Activated T-helper 1 cell treated with anti-CD3 and anti-CD28 coated beads, Interleukin-12 subunit alpha, Interleukin-12 subunit beta, Interleukin-2, Interleukin-4 antibody, amounts not matched to agents 30 ng/mL and 10 ng/mL and 1 ng/mL, durations not matched to agents 14 hours and 24 hours and 36 hours (primary cell): Measurements from ENCODE around the gene TBCD. TPM values are rescaled to one million over a fixed set of nuclear protein-coding genes. Genes with fewer than 3 reads are reported as not detected.

Experiments used
- DNase-seq: peaks from one replicate; pipeline ENCODE4 v3.0.0; 2021; ENCODE audit warnings: low spot score
- H3K27ac Mint-ChIP-seq: one replicate; pipeline ENCODE4 v1.8.0; 2021; ENCODE audit warnings: mild to moderate bottlenecking, mixed read lengths
- H3K27me3 Mint-ChIP-seq: one replicate; pipeline ENCODE4 v1.8.0; 2022; ENCODE audit warnings: mild to moderate bottlenecking, moderate library complexity, mixed read lengths; ENCODE audit not compliant: insufficient read depth
- H3K36me3 Mint-ChIP-seq: one replicate; pipeline ENCODE4 v1.8.0; 2021; ENCODE audit warnings: low read depth, mixed read lengths
- H3K4me1 Mint-ChIP-seq: one replicate; pipeline ENCODE4 v1.8.0; 2021; ENCODE audit warnings: low read depth, mixed read lengths
- H3K4me3 Mint-ChIP-seq: one replicate; pipeline ENCODE4 v1.8.0; 2021; ENCODE audit warnings: mild to moderate bottlenecking, moderate library complexity, mixed read lengths
- H3K9me3 Mint-ChIP-seq: one replicate; pipeline ENCODE4 v1.8.0; 2021; ENCODE audit warnings: mixed read lengths
- intact Hi-C: fragments of 100-400 bp; cut with micrococcal nuclease; formaldehyde crosslinking; loops from one replicate; pipeline ENCODE4 v1.15.1; 2024
- total RNA-seq: library from RNA; stranded (reverse); gene quantifications from 2 replicates; pipeline ENCODE4 v1.2.3, GENCODE V29; 2022

Gene TBCD
- total RNA-seq, 1 donor from 2014 or later = 111 TPM

GRCh38 chr17:82970818-82971590, 219.1 kb downstream of the TBCD start:
- DNase-seq = no peak
- no peaks in the 10 kb centered on the region for H3K36me3 Mint-ChIP-seq
- H3K27me3 Mint-ChIP-seq = no peaks in the 10 kb centered on the region
- H3K4me3 Mint-ChIP-seq = no peak overlapping the region
- no peaks in the 10 kb centered on the region for H3K9me3 Mint-ChIP-seq
- no peak overlapping the region for H3K27ac Mint-ChIP-seq
- no peaks in the 10 kb centered on the region for H3K4me1 Mint-ChIP-seq
- intact Hi-C loops = no loop called here

- intact Hi-C loops = no loop called here
- no peaks in the 10 kb centered on the region for H3K4me1 Mint-ChIP-seq
- no peaks in the 10 kb centered on the region for H3K9me3 Mint-ChIP-seq
- H3K36me3 Mint-ChIP-seq = no peaks in the 10 kb centered on the region
- H3K27ac Mint-ChIP-seq = no peak overlapping the region
- H3K4me3 Mint-ChIP-seq = no peak overlapping the region
- no peak for DNase-seq
- H3K27me3 Mint-ChIP-seq = no peaks in the 10 kb centered on the region
Observed at GRCh38 chr17:82972836-82973372, 221.0 kb downstream of the TBCD start.

- Mint-ChIP-seq H3K36me3 (no peaks in the 10 kb centered on the region), H3K27me3 (no peaks in the 10 kb centered on the region), H3K9me3 (no peaks in the 10 kb centered on the region), H3K4me1 (peaks cover 7% of the 10 kb centered on the region), H3K27ac (no peak overlapping the region), H3K4me3 (no peak overlapping the region)
- no peak for DNase-seq
- intact Hi-C loops = no loop called here
Observed at GRCh38 chr17:82973456-82974135, 221.7 kb downstream of the TBCD start.

- H3K9me3 Mint-ChIP-seq = no peaks in the 10 kb centered on the region
- no peak overlapping the region for H3K4me3 Mint-ChIP-seq
- H3K27me3 Mint-ChIP-seq = no peaks in the 10 kb centered on the region
- no peak overlapping the region for H3K27ac Mint-ChIP-seq
- peaks cover 14% of the 10 kb centered on the region for H3K4me1 Mint-ChIP-seq
- no peak for DNase-seq
- H3K36me3 Mint-ChIP-seq = no peaks in the 10 kb centered on the region
- intact Hi-C loops = no loop called here
Observed at GRCh38 chr17:82974136-82974952, 222.5 kb downstream of the TBCD start.

GRCh38 chr17:82976982-82977488, 225.2 kb downstream of the TBCD start:
- Mint-ChIP-seq H3K9me3 (no peaks in the 10 kb centered on the region), H3K27me3 (no peaks in the 10 kb centered on the region), H3K27ac (no peak overlapping the region), H3K4me3 (no peak overlapping the region), H3K36me3 (peaks cover 2% of the 10 kb centered on the region), H3K4me1 (peaks cover 20% of the 10 kb centered on the region)
- no peak for DNase-seq
- intact Hi-C loops = no loop called here

GRCh38 chr17:82977606-82978005, 225.7 kb downstream of the TBCD start:
- H3K36me3 Mint-ChIP-seq = peaks cover 2% of the 10 kb centered on the region
- no peak overlapping the region for H3K4me3 Mint-ChIP-seq
- peaks cover 20% of the 10 kb centered on the region for H3K4me1 Mint-ChIP-seq
- H3K27ac Mint-ChIP-seq = no peak overlapping the region
- intact Hi-C loops = loop anchor here (1.0 kb wide), 1 partner anchor 75 kb away; no protein-coding TSS in a partner anchor
- no peak for DNase-seq
- H3K27me3 Mint-ChIP-seq = no peaks in the 10 kb centered on the region
- no peaks in the 10 kb centered on the region for H3K9me3 Mint-ChIP-seq

- no peak for DNase-seq
- Mint-ChIP-seq H3K4me1 (peaks cover 20% of the 10 kb centered on the region), H3K36me3 (peaks cover 2% of the 10 kb centered on the region), H3K27ac (peak overlapping the region; percentile 69), H3K4me3 (peak overlapping the region; percentile 32), H3K27me3 (no peaks in the 10 kb centered on the region), H3K9me3 (no peaks in the 10 kb centered on the region)
- intact Hi-C loops = loop anchor here (1.0 kb wide), 1 partner anchor 73 kb away; no protein-coding TSS in a partner anchor
Observed at GRCh38 chr17:82978765-82979349, 227.0 kb downstream of the TBCD start.

- Mint-ChIP-seq H3K9me3 (no peaks in the 10 kb centered on the region), H3K27ac (no peak overlapping the region), H3K27me3 (no peaks in the 10 kb centered on the region), H3K4me1 (peaks cover 20% of the 10 kb centered on the region), H3K36me3 (peaks cover 2% of the 10 kb centered on the region), H3K4me3 (no peak overlapping the region)
- DNase-seq = no peak
- intact Hi-C loops = no loop called here
Observed at GRCh38 chr17:82979718-82980117, 227.9 kb downstream of the TBCD start.

GRCh38 chr17:82980632-82981031, 228.8 kb downstream of the TBCD start:
- H3K4me1 Mint-ChIP-seq = peaks cover 26% of the 10 kb centered on the region
- DNase-seq = no peak
- H3K36me3 Mint-ChIP-seq = peaks cover 2% of the 10 kb centered on the region
- intact Hi-C loops = no loop called here
- no peaks in the 10 kb centered on the region for H3K9me3 Mint-ChIP-seq
- H3K4me3 Mint-ChIP-seq = no peak overlapping the region
- no peaks in the 10 kb centered on the region for H3K27me3 Mint-ChIP-seq
- no peak overlapping the region for H3K27ac Mint-ChIP-seq

GRCh38 chr17:82981141-82981730, 229.4 kb downstream of the TBCD start:
- DNase-seq = no peak
- Mint-ChIP-seq H3K4me3 (no peak overlapping the region), H3K4me1 (peaks cover 32% of the 10 kb centered on the region), H3K9me3 (no peaks in the 10 kb centered on the region), H3K27me3 (no peaks in the 10 kb centered on the region), H3K36me3 (peaks cover 2% of the 10 kb centered on the region), H3K27ac (no peak overlapping the region)
- intact Hi-C loops = no loop called here

GRCh38 chr17:82983510-82984248, 231.8 kb downstream of the TBCD start:
- peaks cover 44% of the 10 kb centered on the region for H3K4me1 Mint-ChIP-seq
- DNase-seq = no peak
- intact Hi-C loops = no loop called here

More at GRCh38 chr17:82983510-82984248, 231.8 kb downstream of the TBCD start:
- H3K4me3 Mint-ChIP-seq = peak overlapping the region; percentile 10
- no peaks in the 10 kb centered on the region for H3K9me3 Mint-ChIP-seq
- no peaks in the 10 kb centered on the region for H3K27me3 Mint-ChIP-seq
- H3K27ac Mint-ChIP-seq = no peak overlapping the region
- H3K36me3 Mint-ChIP-seq = peaks cover 5% of the 10 kb centered on the region
